Thymus (tissue), 11 donors: ENCODE measurements around the gene RSAD2. TPM values are rescaled to one million over a fixed set of nuclear protein-coding genes. Genes with fewer than 3 reads are reported as not detected.
"Not testable (repeated sequence)": the region's sequence is repeated elsewhere in the genome, so short reads cannot be mapped to it uniquely, and the experiment has no call there.

ENCODE experiments used
- DNase-seq, 9 donors: peaks; one replicate each; pipeline ENCODE4 v3.0.0-alpha.2; 2013; ENCODE audit warnings: low spot score in 9 of 9, low read depth in 6 of 9, missing footprints in 1 of 9
- H3K27ac ChIP-seq, 2 donors: one replicate each; pipeline ENCODE4 v1.5.1; 2013; ENCODE audit warnings: control low read depth in 1 of 2, low read depth in 1 of 2, low read length in 1 of 2, mild to moderate bottlenecking in 1 of 2, moderate library complexity in 1 of 2
- H3K27me3 ChIP-seq, 2 donors: one replicate each; pipeline ENCODE4 v1.5.1; 2013; ENCODE audit warnings: low read length in 1 of 2; ENCODE audit not compliant: control insufficient read depth in 2 of 2, insufficient read depth in 1 of 2
- H3K36me3 ChIP-seq, 2 donors: one replicate each; pipeline ENCODE4 v1.5.1; 2013; ENCODE audit warnings: low read length in 1 of 2, mild to moderate bottlenecking in 1 of 2, moderate library complexity in 1 of 2; ENCODE audit not compliant: control insufficient read depth in 2 of 2, insufficient read depth in 2 of 2
- H3K4me1 ChIP-seq, 2 donors: one replicate each; pipeline ENCODE4 v1.5.1; 2013; ENCODE audit warnings: low read length in 2 of 2; ENCODE audit not compliant: control insufficient read depth in 2 of 2, insufficient read depth in 2 of 2
- H3K4me3 ChIP-seq, 2 donors: one replicate each; pipeline ENCODE4 v1.5.1; 2013; ENCODE audit warnings: low read length in 2 of 2, control low read depth in 1 of 2, mild to moderate bottlenecking in 1 of 2
- H3K9me3 ChIP-seq, 2 donors: one replicate each; pipeline ENCODE4 v1.5.1; 2013; ENCODE audit warnings: low read length in 1 of 2, mild to moderate bottlenecking in 1 of 2; ENCODE audit not compliant: control insufficient read depth in 2 of 2, insufficient read depth in 1 of 2
- WGBS: extraction: QIAGEN DNeasy Blood & Tissue Kit; methylation state at CpG from one replicate; pipeline ENCODE4 v1.1.7; 2013; 5-methylcytosine and 5-hydroxymethylcytosine counted together
- polyA plus RNA-seq: library from polyadenylated mRNA; stranded (reverse); fragments of 200-250 nt; gene quantifications from one replicate; pipeline ENCODE4 v1.2.3, GENCODE V29; 2013
- total RNA-seq: library from RNA; stranded (reverse); fragments of 120-200 nt; gene quantifications from one replicate; pipeline ENCODE4 v1.2.4, GENCODE V29; 2013
- donor health status: healthy.

The RSAD2 gene
- total and polyA plus RNA-seq, 2 donors, result 8.2 to 26.3 TPM

GRCh38 chr2:6885551-6885950 is 8.0 kb downstream of the RSAD2 start:
- Histone ChIP-seq H3K4me1 (peaks cover 14 to 41% of the 10 kb centered on the region in 2 donors), H3K4me3 (no peak overlapping the region), H3K9me3 (no peaks in the 10 kb centered on the region), H3K36me3 (peaks cover 0 to 2% of the 10 kb centered on the region in 2 donors), H3K27ac (no peak overlapping the region), H3K27me3 (no peaks in the 10 kb centered on the region)
- DNase-seq, result no peak
- 97% methylated on average over 2 of the region's 2 CpGs for WGBS

- Histone ChIP-seq H3K27ac (no peak overlapping the region), H3K9me3 (no peaks in the 10 kb centered on the region), H3K27me3 (no peaks in the 10 kb centered on the region), H3K4me1 (peaks cover 13 to 40% of the 10 kb centered on the region in 2 donors), H3K4me3 (no peak overlapping the region), H3K36me3 (peaks cover 0 to 2% of the 10 kb centered on the region in 2 donors)
- no peak for DNase-seq
- WGBS, result 91% methylated on average over 3 of the region's 3 CpGs
Observed at GRCh38 chr2:6885968-6886367, 8.4 kb downstream of the RSAD2 start.

GRCh38 chr2:6887751-6888192 is 10.2 kb downstream of the RSAD2 start:
- peak in 6 of 9 donors; percentile 36 to 82 (median 58) for DNase-seq
- Histone ChIP-seq H3K36me3 (peaks cover 3 to 4% of the 10 kb centered on the region in 2 donors), H3K27ac (peak overlapping the region; percentile 42 to 81), H3K27me3 (no peaks in the 10 kb centered on the region), H3K4me1 (peaks cover 13 to 29% of the 10 kb centered on the region in 2 donors), H3K4me3 (no peak overlapping the region), H3K9me3 (no peaks in the 10 kb centered on the region)
- WGBS, result 23% methylated on average over 3 of the region's 3 CpGs

DNA sequence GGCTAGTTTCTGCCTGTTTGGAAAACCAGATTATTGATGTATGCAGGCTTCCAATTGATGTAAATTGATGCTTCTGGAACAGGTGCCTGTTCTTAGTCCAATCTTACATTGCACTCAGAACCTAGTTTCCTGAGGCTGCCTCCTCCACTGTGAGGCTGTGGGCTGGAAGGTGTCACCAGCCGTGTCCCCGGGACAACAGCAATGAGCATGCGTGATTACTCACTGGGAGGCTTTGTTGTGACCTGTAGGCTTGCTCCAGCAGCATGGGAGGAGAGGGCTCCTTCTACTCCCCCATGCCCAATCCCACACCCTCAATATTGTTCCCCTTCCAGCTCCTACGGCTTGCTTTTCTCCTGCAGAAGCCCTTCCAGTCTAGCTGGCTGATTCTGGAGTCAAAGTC is 11.1 kb downstream of the RSAD2 start:
- H3K27me3 ChIP-seq, result no peaks in the 10 kb centered on the region
- no peaks in the 10 kb centered on the region for H3K9me3 ChIP-seq
- peaks cover 13 to 23% of the 10 kb centered on the region in 2 donors for H3K4me1 ChIP-seq
- 98% methylated on average over 4 of the region's 4 CpGs for WGBS
- peaks cover 3 to 5% of the 10 kb centered on the region in 2 donors for H3K36me3 ChIP-seq
- no peak overlapping the region for H3K27ac ChIP-seq
- DNase-seq, result no peak
- no peak overlapping the region for H3K4me3 ChIP-seq

DNA sequence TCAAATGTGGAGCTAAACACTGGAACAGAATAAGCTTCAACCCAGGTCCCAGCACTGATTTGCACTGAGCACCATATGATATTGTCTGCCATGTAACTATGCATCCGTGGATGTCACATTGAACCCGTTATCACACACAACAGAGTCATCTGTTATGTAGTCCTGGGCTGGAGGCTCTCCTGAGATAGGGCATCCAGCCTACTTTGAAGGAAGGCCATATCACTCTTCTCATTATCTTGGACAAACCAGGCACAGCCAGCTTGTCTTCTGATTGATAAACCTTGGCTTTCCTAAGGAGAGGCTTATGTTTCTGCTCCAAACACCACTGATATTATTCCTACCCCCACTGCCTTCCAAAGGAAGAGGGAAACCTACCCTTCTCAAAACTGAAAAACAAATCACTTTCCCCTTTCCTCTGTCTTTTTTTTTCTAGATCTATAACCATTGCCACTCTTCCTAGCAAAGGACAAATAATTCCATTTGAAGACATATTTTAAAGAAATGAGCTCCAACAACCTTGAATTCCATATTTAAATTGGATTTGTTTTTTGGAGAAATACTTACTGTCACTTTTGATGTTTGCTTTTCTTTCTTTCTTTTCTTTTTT is 16.4 kb downstream of the RSAD2 start:
- H3K4me1 ChIP-seq, result no peaks in the 10 kb centered on the region
- peaks cover 6 to 15% of the 10 kb centered on the region in 2 donors for H3K36me3 ChIP-seq
- H3K4me3 ChIP-seq, result no peak overlapping the region
- no peaks in the 10 kb centered on the region for H3K9me3 ChIP-seq
- H3K27ac ChIP-seq, result no peak overlapping the region
- DNase-seq, result no peak
- no peaks in the 10 kb centered on the region for H3K27me3 ChIP-seq
- 96% methylated on average over 2 of the region's 2 CpGs for WGBS

- H3K4me1 ChIP-seq, result no peaks in the 10 kb centered on the region
- peak in 1 of 9 donors; percentile 72 for DNase-seq
- H3K27ac ChIP-seq, result no peak overlapping the region
- H3K36me3 ChIP-seq, result peaks cover 6 to 13% of the 10 kb centered on the region in 2 donors
- no peaks in the 10 kb centered on the region for H3K9me3 ChIP-seq
- no peaks in the 10 kb centered on the region for H3K27me3 ChIP-seq
- 82% methylated on average over 5 of the region's 5 CpGs for WGBS
- H3K4me3 ChIP-seq, result no peak overlapping the region
Observed at GRCh38 chr2:6896930-6897759, 19.6 kb downstream of the RSAD2 start.

DNA sequence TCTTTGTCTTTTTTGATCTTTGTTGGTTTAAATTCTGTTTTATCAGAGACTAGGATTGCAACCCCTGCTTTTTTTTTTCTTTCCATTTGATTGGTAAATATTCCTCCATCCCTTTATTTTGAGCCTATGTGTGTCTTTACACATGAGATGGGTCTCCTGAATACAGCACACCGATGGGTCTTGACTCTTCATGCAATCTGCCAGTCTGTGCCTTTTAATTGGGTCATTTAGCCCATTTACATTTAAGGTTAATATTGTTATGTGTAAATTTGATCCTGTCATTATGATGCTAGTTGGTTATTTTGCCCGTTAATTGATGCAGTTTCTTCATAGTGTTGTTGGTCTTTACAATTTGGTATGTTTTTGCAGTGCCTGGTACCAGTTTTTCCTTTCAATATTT is 25.0 kb downstream of the RSAD2 start:
- not testable (repeated sequence) for DNase-seq, H3K27me3 ChIP-seq, H3K4me1 ChIP-seq, H3K27ac ChIP-seq, H3K36me3 ChIP-seq, H3K4me3 ChIP-seq
- peaks cover 0 to 10% of the 10 kb centered on the region in 2 donors for H3K9me3 ChIP-seq
- 98% methylated on average over 2 of the region's 2 CpGs for WGBS

GRCh38 chr2:6905668-6906067 is 28.1 kb downstream of the RSAD2 start:
- H3K27me3 ChIP-seq, result no peaks in the 10 kb centered on the region
- no peak for DNase-seq
- H3K4me3 ChIP-seq, result no peak overlapping the region
- peaks cover 18 to 22% of the 10 kb centered on the region in 2 donors for H3K4me1 ChIP-seq
- no peaks in the 10 kb centered on the region for H3K36me3 ChIP-seq
- peaks cover 0 to 10% of the 10 kb centered on the region in 2 donors for H3K9me3 ChIP-seq
- WGBS, result 97% methylated on average over 1 of the region's 1 CpG
- no peak overlapping the region for H3K27ac ChIP-seq

GRCh38 chr2:6906165-6906741 is 28.7 kb downstream of the RSAD2 start:
- 91% methylated on average over 1 of the region's 1 CpG for WGBS
- no peaks in the 10 kb centered on the region for H3K27me3 ChIP-seq
- DNase-seq, result no peak

More at GRCh38 chr2:6906165-6906741, 28.7 kb downstream of the RSAD2 start:
- H3K36me3 ChIP-seq, result no peaks in the 10 kb centered on the region
- H3K4me3 ChIP-seq, result no peak overlapping the region
- peaks cover 0 to 10% of the 10 kb centered on the region in 2 donors for H3K9me3 ChIP-seq
- no peak overlapping the region for H3K27ac ChIP-seq
- peaks cover 23 to 28% of the 10 kb centered on the region in 2 donors for H3K4me1 ChIP-seq
